ENCODE measurements around the gene GNAZ. TPM values are rescaled to one million over a fixed set of nuclear protein-coding genes. Genes with fewer than 3 reads are reported as not detected.

The GNAZ gene
- 24.5 and 27.3 TPM in 2 replicates for polyA plus RNA-seq

DNA sequence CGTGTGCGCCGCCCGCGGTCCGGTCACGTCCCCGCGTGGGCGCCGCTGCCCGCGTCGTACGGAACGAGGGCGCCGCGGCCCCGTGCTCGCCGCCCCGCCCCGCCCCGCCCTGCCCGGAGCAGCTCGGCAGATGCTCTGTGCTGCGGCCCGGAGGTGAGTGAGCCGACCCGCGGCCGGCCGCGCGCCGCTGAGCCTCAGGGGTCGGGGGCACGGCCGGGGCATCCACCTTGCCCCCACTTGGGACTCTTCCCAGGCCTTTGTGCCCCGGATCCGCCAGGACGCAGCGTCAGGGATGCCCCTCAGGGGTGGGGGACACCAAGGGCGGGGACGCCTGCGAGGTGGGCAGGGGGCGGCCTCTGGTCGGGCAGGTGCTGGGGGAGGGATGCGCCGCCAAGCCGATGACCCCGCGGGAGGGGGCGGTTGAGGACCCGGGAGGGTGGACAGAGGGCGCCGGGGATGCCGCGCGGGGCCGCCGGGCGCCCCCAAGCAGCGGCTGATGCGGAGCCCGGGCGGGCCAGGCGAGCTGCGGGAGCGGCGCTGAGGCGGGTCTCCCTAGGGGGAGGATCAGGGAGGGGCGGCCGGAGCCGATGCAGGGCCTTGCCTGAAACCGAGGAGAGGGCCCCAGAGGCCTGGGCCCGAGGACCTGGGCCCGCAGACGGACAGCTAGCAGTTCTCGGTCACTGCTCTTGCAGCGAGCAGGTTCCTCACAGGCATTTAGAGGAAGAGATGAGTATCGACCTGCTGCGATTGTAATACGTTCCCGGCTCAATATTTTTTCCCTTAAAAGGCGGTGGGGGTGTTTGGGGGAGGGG lies at the start of gene GNAZ:
TSS of gene GNAZ (plus strand) at position 102 of the 812 bp plus-strand sequence. CDS start 25,177 bp downstream, outside the sequence.

DNA sequence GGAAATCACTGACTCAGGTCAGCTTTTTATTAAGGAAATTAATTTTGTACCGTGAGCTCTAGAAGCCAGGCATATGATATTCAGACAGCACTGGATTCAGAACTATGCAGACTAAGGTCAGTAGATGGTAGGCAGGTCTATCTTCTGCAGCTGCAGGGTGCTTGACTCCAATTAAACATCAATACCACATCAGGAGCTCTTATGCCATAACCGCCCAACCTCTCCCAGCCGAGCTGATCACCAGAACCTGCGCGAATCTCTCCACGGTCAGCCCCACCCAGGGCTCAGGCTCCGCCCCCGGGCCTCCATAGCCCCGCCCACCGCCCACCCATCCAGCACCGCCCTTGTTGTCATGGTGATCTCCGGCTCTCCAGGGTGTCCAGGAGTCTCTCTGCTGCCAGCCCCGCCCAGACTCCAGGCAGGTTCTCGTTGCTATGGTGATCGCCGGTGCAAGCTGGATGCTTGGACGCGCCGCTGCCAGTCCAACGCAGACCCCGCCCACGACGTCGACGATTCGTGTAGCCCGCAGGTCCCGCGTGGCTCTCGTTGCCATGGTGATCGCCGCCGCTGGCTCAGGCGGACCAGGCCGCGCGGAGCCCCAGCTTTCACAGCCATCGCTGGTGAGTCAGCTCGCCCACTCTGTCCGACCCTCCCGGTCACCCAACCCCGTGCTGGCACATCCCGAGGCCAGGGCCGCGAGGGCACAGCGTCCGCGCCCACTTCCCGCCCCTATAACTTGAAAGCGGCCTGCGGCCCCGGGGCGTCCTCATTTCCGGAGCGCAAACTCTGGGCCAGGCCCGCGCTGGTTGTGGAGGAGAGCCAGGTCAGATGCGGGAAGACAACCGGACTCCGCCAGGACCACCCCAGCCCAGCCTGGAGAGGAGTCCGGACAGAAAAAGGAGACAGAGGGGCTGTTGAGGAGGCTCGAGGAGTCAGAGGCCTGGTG lies 74.9 kb downstream of the GNAZ start, which contains the start of gene RAB36:
TSS of gene RAB36 (plus strand) at position 546 of the 946 bp plus-strand sequence. CDS start 1,140 bp downstream, outside the sequence.

Other genes starting within 250 kb of the GNAZ start
- gene IGLL5, start 182.7 kb upstream of the GNAZ start, polyA plus RNA-seq = not detected in 2 replicates
- gene RSPH14, start 71.5 kb downstream of the GNAZ start, polyA plus RNA-seq = 31.9 and 34.3 TPM in 2 replicates
- 1.2 and 1.9 TPM in 2 replicates for gene RAB36, start 75.0 kb downstream of the GNAZ start, polyA plus RNA-seq
- gene BCR, start 110.0 kb downstream of the GNAZ start, polyA plus RNA-seq = 3.8 and 6.1 TPM in 2 replicates

Data from Purkinje cell (primary cell).